Hematopoietic multipotent progenitor cell treated with erythropoietin and hydrocortisone succinate and interleukin-3 and kit ligand, for 4 days (in vitro differentiated cells): ENCODE results near the gene C1QC.
A peak's percentile ranks its signal among the peaks of the same experiment; 100 is the strongest.

Source experiments
- DNase-seq: peaks from one replicate; pipeline ENCODE4 v3.0.0-alpha.2; 2015

Gene C1QC

DNA sequence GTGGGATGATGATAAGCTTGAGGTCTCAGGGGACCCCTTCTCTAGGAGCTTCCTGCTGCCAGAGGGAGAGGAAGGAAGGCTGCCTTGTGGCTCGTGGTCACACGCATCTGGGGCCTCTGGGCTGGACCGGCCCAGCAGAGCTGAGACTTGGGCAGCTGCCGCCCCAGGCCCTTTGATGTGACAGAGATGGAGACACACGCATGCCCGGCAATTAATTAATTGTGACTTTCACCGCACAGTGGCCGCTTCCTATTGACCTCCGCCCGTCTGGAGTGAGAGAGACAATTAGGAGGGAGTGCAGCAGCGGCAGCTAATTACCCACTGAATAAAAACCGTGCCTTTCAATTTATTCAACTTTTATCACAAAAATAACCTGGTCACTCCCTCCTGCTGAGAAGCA is 23.6 kb upstream of the C1QC start:
- no peak for DNase-seq

DNA sequence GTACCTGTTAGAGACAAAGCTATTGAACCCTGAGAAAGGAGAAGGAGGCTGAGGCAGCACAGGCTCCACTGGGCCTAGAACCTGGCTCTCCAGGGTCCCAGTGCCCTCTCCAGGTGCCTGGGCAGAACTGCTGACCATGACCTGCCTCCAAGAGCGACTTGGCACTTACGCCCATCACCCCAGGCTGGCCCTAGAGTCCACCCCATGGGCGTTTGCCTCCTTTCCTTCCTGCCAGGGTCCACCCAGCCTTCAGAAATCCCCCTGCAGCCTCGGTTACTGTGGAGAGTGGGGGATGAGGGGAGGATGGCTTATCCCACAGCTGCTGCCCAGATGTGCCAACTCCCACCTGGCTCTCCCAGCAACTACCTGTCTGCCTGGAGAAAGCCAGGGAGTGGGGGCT is 21.7 kb upstream of the C1QC start:
- DNase-seq: no peak

DNA sequence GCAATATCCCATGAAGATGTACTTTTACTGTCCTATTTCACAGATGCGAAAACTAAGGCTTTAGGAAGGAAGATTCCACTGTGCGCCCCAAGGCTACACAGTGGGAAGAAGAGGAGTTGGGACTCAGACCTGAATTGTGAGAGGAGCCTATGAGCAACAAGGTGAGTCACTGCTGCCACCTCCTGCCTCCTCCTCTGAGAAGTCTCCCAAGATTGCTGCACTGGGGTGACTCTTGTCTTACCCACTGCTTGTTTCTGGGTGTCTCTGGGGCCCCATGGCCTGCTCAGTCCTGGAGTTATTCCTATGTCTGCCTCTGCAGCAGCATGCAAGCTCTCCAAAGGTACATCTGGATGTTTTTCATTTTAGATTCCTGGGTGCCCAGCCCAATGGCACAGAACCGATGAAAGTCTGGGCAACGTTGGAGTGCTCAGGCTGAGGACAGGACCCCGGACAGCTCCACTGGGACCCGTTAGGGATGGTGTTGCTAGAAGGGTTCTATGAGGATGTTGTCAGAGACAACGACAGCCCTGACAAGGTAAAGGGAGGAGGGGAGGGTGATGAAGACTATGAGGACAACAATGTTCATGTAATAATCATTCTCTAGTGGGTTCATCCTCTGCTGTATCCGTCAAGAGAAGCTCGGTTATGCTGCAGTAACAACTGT is 18.0 kb upstream of the C1QC start:
- DNase-seq: peak; percentile 23

DNA sequence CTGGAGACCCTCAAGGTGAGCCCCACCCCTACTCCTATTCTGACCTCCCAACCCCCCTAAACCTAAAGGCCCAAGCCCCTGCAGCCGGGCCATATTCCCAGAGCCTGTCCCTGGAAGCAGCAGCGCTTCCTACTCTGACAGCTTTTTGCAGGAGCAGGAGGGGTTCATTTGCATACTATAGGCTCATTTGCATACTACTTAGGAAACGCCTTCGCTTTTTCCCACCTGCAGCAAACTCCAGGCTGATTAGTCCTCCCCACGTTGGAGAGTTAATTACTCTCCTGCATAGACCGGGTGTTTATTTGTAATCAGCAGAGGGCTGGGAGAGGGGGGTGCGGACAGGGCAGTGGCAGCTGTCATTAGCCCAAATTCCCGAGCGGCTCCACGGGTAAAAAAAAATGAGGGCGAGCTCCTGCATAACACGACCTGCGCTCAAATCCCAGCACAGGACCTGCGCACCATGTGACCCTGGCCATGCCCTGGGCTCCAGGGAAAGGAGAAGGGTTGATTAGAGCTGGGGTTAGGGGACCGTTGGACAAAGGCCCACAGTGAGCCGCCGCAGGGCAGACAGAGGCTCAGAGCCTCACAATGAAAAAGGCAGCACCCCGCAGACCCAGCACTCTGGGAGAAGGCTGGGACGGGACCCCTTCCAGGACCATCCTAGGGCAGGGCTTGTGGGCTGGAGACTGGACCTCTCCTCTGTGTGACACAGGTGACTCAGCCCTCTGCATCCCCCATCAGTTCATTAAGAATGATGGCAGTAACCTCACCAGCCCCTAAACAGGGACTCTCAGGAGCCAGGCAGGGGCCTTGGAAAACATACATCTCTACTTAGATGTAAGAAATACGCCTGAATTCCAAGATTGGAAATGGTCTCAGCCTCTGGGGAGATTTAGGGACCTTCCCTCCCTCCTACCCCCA is 16.9 kb upstream of the C1QC start:
- no peak for DNase-seq

DNA sequence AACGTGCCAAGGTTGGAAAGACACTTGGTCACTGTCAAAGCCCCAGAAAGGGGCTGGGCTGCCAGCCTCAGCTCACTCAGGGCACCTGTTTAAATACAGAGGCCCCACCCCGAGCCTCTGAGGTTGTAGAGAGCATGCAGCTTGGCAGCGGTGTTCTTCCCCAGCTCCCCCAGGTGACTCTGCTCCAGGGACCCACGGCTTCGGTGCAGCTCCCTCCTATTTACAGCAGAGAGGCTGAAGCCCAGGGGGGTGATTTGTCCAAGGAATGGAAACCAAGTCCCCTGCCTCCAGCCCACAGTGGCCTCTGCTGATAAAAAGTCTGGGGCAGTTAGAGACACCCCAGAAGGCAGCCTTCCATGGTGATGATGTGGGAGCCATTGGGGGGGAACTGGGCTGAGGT is 16.1 kb upstream of the C1QC start:
- DNase-seq: no peak

DNA sequence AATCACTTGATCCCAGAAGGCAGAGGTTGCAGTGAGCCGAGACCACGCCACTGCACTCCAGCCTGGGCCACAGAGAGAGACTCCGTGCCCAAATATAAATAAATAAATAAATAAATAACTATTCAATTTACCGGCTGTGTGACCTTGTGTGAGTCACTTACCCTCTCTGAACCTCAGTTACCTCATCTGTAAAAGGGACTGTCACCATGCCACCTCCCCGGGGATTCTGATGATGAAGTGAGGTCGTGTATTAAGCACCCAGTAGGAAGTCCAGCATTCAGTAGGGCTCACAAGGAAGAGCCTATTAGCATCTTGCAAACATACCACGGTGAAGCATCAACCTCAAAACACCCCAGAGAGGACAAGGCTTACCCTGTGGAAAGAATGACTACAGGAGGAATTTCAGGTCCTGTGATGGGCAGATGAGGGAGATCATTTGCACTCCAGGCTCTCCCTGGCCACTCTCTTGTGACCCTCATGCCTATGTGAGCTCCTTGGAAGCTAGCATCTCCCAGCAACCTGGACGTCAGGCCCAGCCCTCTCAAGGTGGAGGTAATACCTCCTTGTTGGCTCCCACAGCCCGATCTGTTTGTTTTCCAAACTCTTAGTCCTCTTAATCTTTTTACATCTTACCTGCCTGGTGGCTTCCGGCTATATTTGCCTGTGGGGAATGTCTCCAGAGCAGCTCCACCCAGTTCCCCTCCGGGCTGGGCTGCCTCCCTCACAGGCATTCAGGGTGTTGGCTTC is 14.6 kb upstream of the C1QC start:
- DNase-seq: no peak

DNA sequence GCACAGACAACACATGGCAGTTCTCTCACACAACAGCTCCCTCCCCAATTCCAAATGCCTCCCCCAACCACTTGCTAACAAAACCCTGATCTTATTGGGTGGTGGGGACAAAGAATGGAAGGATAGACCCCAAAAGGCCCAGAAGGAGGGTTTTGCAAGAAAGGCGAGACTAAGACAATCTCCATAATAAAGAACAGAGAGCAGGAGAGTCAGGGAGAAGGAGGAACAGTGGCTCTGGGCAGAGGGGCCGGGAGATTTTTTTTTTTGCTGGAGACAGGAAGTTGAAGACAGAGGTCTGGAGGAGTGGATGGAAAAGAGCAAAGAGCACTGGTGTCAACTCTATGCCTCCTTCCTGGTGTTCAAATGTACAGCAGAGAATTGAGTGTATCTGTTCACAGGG is 13.5 kb upstream of the C1QC start:
- no peak for DNase-seq

DNA sequence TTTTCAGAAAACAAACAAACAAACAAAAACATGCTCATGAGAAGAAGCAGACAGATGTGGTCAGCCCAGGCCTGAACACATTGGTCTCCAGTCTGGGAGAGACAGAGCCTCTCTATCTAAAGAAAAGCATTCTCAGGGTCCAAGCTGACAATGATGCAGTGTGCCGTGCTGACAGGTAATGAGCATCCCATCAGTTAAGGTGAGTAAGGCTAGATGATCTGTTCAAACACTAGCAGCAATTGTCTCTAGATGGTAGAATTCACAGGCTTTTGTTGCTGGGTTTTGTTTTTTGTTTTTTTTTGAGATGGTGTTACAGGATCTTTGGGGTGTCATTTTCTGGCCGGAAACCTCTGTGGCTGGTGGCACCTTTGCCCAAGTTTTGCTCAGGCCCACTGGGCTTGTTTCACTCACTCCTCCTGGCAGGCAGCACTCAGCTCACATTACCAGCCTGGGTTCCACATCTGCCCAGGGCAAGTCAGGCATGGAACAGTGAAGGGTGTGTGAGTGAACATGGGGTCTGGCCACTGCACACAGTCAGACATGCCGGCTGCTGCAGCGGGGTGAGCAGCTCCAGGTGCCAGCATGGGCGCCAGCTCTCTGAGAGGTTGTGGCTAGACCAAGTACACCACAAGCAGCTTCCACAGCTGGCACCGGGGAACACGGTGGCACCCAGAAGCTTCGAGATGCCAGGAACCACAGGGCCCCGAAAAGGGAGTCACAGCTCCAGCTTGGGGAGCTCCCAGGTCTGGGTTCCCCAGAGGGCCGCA is 9.6 kb upstream of the C1QC start:
- no peak for DNase-seq

DNA sequence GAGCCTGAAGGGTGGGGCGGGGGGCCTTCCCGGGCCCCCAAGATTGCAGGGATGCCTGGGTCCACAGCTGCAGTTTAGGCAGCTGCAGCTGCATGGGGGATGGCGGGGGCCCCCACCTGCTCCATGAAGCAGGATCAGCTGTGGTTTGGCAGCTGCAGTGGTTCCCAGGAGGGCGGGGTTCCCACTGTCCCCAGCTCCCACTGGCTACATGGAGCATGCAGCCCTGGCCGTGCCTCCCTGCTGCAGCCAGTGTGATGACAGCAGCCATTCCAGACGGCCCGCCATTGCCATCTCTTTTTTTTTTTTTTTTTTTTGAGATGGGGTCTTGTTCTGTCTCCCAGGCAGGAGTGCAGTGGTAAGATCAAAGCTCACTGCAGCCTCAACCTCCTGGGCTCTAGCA is 8.0 kb upstream of the C1QC start:
- no peak for DNase-seq

DNA sequence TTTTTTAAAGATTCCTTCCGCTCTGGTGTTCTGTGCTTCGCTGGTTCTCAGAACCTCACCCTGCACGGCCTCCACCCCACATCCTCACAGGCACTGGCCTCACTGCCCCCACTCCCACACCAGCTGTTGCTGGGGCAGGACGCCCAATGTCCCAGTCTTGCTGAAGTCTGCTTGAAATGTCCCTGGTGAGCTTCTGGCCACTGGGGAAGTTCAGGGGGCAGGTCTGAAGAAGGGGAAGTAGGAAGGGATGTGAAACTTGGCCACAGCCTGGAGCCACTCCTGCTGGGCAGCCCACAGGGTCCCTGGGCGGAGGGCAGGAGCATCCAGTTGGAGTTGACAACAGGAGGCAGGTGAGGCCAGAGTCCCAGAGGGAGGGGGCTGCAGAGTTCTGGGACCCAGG is 7.1 kb upstream of the C1QC start, which contains the start of gene C1QA:
Gene C1QA (plus strand): TSS at position 276 of the 400 bp plus-strand sequence. CDS start 989 bp downstream, outside the sequence.
- no peak for DNase-seq

DNA sequence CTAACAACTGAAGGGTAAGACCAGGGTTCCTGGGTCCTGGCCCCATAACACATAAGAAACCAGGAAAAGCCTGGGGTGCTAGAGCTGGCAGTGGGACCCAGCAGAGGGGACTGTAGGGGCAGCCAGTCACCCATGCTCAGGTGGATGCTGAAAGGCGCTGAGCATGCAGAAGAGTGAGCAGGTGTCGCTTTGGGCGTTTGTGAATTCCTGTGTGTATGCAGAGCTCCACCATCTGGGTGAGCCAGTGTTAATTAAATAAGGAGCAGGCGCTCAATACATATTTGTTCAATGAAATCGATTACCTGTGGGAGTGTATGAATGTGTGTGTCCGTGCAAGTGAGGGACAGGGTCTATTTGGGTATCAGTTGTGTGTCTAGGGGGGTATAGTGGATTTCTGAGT is 6.5 kb upstream of the C1QC start:
- no peak for DNase-seq

DNA sequence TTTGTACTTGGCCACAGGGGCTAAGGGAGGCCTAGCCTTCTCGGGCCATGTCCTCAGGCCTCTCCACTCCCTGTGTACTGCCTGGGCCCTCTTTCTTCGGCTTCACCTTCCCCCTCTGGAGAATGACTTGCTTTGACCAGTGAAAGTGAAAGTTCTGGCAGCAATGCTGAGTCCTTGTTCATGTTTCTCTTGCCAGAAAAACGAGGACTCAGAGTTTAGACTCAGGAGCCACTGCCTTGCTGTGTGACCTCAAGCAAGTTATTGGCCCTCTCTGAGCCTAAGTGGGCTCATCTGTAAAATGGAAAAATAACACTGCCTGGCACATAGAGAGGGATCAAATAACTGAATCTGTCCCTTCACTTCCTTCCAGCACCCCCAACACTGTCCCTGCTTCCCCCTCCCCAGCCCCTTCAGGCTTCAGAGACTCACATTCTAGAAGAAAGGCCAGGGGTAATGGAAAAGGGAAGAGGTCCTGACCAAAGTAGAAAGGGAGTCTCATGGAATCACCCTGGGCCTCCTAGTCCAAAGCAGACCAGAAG is 5.5 kb upstream of the C1QC start:
- no peak for DNase-seq

DNA sequence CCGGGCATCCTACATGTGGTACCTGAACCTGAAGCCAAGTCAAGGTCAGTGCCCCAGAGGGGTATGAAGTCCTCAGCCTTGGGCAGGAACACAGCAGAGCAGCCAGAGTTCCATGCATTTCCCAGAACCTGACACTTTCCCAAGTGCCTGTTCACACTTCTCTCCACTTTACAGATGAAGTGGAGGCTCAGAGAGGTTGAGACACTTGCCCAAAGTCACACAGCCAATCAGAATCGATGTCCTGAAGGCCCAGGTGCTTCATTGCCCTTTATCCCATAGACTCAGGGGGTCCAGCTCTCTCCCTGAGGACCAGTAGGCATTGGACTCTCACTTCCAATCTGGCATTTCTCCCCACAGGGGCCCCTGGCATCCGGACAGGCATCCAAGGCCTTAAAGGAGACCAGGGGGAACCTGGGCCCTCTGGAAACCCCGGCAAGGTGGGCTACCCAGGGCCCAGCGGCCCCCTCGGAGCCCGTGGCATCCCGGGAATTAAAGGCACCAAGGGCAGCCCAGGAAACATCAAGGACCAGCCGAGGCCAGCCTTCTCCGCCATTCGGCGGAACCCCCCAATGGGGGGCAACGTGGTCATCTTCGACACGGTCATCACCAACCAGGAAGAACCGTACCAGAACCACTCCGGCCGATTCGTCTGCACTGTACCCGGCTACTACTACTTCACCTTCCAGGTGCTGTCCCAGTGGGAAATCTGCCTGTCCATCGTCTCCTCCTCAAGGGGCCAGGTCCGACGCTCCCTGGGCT is 4.8 kb upstream of the C1QC start:
- no peak for DNase-seq

DNA sequence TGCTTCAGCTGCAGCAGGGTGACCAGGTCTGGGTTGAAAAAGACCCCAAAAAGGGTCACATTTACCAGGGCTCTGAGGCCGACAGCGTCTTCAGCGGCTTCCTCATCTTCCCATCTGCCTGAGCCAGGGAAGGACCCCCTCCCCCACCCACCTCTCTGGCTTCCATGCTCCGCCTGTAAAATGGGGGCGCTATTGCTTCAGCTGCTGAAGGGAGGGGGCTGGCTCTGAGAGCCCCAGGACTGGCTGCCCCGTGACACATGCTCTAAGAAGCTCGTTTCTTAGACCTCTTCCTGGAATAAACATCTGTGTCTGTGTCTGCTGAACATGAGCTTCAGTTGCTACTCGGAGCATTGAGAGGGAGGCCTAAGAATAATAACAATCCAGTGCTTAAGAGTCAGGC is 4.1 kb upstream of the C1QC start:
- DNase-seq: peak; percentile 44

DNA sequence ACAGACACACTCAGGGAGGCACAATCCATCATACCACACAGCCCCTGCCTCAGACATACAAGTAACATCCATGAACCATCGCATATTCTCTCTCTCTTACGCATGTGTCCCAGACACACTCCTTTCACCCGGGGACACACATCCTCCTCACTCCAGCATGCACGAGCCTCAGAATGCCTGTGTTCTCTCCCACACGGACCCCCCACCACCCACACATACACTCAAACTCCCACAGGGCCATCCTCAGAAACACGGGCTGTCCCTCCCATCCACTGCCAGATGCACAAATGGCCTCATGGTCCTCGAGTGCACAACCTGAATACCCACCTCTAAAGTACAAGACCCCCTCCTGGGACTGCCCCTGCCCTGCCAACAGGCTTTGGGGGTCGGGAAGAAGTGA is 2.2 kb upstream of the C1QC start:
- no peak for DNase-seq

DNA sequence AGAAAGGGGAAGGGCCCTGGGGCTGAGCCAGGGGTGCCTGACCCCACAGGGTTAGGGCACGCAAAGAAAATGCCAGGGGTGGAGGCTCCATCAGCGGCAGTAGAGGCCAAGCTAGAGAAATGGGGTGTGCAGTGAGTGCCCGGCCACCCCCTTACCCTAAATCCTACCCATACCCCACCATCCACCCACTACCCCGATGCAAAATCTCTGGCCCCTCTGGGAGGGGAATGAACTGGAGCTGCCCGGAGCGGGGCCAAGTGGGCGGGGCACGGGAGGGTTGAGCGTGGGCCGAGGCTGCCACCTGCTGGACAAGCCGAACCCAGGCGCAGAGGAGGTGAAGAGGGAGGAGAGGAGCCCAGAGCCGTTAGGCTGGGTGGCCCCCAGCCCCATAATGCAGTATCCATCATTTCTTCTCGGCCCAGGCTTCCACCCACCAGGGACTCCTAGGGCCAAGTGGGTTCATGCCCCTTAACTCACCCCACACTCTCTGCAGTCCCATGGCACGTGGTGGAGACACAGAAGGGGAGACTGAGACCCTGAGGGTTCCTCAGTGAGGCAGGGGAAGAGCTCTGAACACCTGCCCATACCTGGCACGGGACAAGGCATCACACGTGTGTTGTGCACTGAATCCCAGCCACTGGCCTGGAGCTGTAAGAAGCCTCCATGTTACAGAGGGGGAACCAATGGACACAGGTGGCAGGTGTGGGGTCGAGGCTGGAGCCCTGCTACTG is 1.4 kb upstream of the C1QC start:
- peak; percentile 75 for DNase-seq

DNA sequence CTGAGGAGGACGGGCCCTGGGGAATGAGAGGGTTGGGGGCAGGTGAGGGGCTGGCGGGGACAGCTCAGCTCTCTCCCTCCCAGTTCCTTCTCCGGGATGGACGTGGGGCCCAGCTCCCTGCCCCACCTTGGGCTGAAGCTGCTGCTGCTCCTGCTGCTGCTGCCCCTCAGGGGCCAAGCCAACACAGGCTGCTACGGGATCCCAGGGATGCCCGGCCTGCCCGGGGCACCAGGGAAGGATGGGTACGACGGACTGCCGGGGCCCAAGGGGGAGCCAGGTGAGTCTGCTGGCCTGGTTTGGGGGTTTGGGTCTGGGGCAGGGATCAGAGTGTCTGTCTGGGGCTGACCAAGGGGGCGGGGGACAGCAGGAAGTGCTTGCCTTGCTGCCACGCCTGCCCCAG is 495 bp downstream of the C1QC start:
- DNase-seq: no peak

DNA sequence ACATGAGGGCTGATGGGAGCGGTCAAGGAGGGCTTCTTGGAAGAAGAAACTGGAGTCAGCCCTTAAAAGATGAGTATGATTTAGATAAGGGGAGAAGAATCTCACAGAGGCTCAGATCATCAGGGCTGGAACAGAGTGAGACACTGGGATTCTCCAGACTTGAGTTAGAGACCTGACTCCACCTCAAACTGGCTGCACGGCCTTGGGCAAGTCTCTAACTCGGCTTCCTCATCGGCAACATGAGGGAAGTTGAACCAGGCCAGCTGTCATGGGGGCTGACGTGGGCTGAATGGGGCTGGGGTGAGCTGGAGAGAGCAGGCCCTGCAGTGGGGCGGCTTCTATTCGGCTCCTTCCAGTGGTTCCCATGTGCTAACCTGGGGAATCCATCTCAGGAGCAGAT is 2.5 kb downstream of the C1QC start:
- no peak for DNase-seq

DNA sequence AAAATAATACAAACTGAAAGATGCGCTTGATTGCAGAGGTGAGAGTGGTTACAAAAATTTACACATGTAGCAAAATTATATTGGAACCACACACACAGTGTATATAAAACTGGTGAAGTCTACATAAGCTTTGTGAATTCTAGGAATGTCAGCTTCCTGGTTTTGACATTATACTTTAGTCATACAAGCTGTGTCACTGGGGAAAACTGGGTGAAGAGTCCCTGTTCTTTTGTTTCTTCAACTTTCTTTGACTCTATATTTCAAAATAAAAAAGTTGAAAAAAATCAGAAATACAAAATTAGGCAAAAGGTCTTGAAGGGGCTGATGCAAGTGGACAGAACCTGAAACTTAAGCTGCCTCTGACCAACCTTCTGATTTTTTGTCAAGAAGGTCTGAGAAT is 3.0 kb downstream of the C1QC start:
- DNase-seq: no peak

DNA sequence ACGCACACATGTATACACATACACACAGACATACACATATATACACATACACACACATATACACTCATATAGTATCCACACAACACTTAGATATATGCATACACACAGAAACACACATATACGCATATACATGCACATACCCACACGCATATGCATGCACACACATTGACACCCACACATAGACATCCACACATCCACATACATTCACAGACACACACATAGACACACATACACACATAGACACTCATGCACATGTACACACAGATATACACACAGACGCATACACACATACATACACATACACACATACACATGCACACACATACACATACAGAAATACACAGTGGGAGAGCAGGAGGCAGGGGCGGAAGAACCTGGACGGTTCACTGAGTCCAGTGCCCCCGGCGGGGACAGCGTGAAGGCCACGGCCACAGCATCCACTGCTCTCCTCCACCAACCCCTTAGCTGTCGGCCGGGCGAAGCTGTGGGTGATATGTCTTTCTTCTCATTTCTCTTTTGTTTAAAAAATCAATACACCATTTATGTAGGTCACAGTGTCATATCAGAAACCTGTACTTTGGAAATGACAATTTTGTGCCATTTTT is 6.8 kb downstream of the C1QC start:
- no peak for DNase-seq
